Liver (tissue), 3 donors: Measurements from ENCODE around the gene WWOX.

Experiments used
- CTCF ChIP-seq: fragments of 150-350 bp; IDR thresholded peaks from 2 replicates; pipeline ENCODE4 v1.5.1; 2017; ENCODE audit warnings: improper control_type of control experiment, low read depth, low read length; ENCODE audit not compliant: missing input control
- EGR1 ChIP-seq, 2 donors: IDR thresholded peaks; 2 replicates each; pipeline ENCODE4 v1.6.1; 2016 to 2018; ENCODE audit warnings: antibody characterized with exemption in 2 of 2, low read depth in 2 of 2
- FOXA1 ChIP-seq: IDR thresholded peaks from 2 replicates; pipeline ENCODE4 v1.6.1; 2016; ENCODE audit warnings: antibody characterized with exemption
- GABPA ChIP-seq, 2 donors: IDR thresholded peaks in 1 of 2; conservative IDR thresholded peaks in 1 of 2; 2 replicates each; pipeline ENCODE4 v1.6.1; 2016; ENCODE audit warnings: antibody characterized with exemption in 2 of 2, mild to moderate bottlenecking in 1 of 2, moderate library complexity in 1 of 2
- JUND ChIP-seq, 2 donors: IDR thresholded peaks; 2 replicates each; pipeline ENCODE4 v1.6.1; 2016; ENCODE audit warnings: antibody characterized with exemption in 2 of 2
- MAX ChIP-seq: IDR thresholded peaks from 2 replicates; pipeline ENCODE4 v1.6.1; 2016; ENCODE audit warnings: antibody characterized with exemption
- RAD21 ChIP-seq, 2 donors: IDR thresholded peaks; 2 replicates each; pipeline ENCODE4 v1.6.1; 2016; ENCODE audit warnings: antibody characterized with exemption in 2 of 2, mild to moderate bottlenecking in 2 of 2
- REST ChIP-seq: IDR thresholded peaks from 2 replicates; pipeline ENCODE4 v1.6.1; 2016; ENCODE audit warnings: antibody characterized with exemption, mild to moderate bottlenecking
- RXRA ChIP-seq, 2 donors: IDR thresholded peaks; 2 replicates each; pipeline ENCODE4 v1.6.1; 2017 to 2018; ENCODE audit warnings: antibody characterized with exemption in 2 of 2, mild to moderate bottlenecking in 1 of 2
- SP1 ChIP-seq: IDR thresholded peaks from 2 replicates; pipeline ENCODE4 v1.6.1; 2018; ENCODE audit warnings: antibody characterized with exemption, mild to moderate bottlenecking
- TAF1 ChIP-seq: conservative IDR thresholded peaks from 2 replicates; pipeline ENCODE4 v1.6.1; 2016; ENCODE audit warnings: antibody characterized with exemption, mild to moderate bottlenecking
- YY1 ChIP-seq: IDR thresholded peaks from 2 replicates; pipeline ENCODE4 v1.6.1; 2016; ENCODE audit warnings: antibody characterized with exemption, mild to moderate bottlenecking
- TF ChIP-seq, protein P1 (sequence below): IDR thresholded peaks from 2 replicates; pipeline ENCODE4 v1.6.1; 2016; ENCODE audit warnings: antibody characterized with exemption
- donor health status: healthy.
- donor health status: healthy.

GRCh38 chr16:78750611-78751010 lies 651.2 kb downstream of the WWOX start:
- TF ChIP-seq EGR1 (IDR thresholded peaks at IDR 0.05; ENCODE audit: low read depth in 2 of 2) (no peak), RAD21 (IDR thresholded peaks at IDR 0.05) (no peak), TAF1 (no peak), CTCF (no peak), YY1 (no peak), SP1 (no peak), JUND (IDR thresholded peaks at IDR 0.05) (no peak), REST (no peak), FOXA1 (no peak), RXRA (IDR thresholded peaks at IDR 0.05) (no peak), GABPA (IDR thresholded peaks at IDR 0.05 in 1 of 2, conservative IDR thresholded peaks at IDR 0.05 in 1 of 2) (no peak), MAX (no peak)
- TF ChIP-seq, protein P1, sequence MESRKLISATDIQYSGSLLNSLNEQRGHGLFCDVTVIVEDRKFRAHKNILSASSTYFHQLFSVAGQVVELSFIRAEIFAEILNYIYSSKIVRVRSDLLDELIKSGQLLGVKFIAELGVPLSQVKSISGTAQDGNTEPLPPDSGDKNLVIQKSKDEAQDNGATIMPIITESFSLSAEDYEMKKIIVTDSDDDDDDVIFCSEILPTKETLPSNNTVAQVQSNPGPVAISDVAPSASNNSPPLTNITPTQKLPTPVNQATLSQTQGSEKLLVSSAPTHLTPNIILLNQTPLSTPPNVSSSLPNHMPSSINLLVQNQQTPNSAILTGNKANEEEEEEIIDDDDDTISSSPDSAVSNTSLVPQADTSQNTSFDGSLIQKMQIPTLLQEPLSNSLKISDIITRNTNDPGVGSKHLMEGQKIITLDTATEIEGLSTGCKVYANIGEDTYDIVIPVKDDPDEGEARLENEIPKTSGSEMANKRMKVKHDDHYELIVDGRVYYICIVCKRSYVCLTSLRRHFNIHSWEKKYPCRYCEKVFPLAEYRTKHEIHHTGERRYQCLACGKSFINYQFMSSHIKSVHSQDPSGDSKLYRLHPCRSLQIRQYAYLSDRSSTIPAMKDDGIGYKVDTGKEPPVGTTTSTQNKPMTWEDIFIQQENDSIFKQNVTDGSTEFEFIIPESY: no peak
